Breast epithelium (tissue), 4 donors: Measurements from ENCODE around the gene JAKMIP2. TPM values are rescaled to one million over a fixed set of nuclear protein-coding genes. Genes with fewer than 3 reads are reported as not detected.
A peak's percentile ranks its signal among the peaks of the same experiment; 100 is the strongest.
"Not testable (repeated sequence)": the region's sequence is repeated elsewhere in the genome, so short reads cannot be mapped to it uniquely, and the experiment has no call there.

Experiments used
- DNase-seq, 2 donors: peaks; one replicate each; pipeline ENCODE4 v3.0.0-alpha.2; 2019; ENCODE audit warnings: low spot score in 2 of 2
- H3K27ac ChIP-seq, 2 donors: fragments of 200-600 bp; sonication (generic) in 1 of 2; one replicate each; pipeline ENCODE4 v1.5.1; 2016 to 2019; ENCODE audit warnings: mild to moderate bottlenecking in 1 of 2
- H3K27me3 ChIP-seq, 2 donors: fragments of 200-600 bp; sonication (generic) in 1 of 2; one replicate each; pipeline versions ENCODE4 v1.5.1 to v1.6.0; 2017 to 2019; ENCODE audit warnings: control low read depth in 1 of 2, mild to moderate bottlenecking in 1 of 2
- H3K36me3 ChIP-seq: fragments of 200-600 bp; one replicate; pipeline ENCODE4 v1.5.1; 2019
- H3K4me1 ChIP-seq, 2 donors: fragments of 200-600 bp; sonication (generic); one replicate each; pipeline ENCODE4 v1.5.1; 2016 to 2019; ENCODE audit warnings: control low read depth in 1 of 2
- H3K4me3 ChIP-seq, 3 donors: fragments of 200-600 bp; sonication (generic); 1 replicate in 2 of 3; 2 replicates in 1 of 3; pipeline ENCODE4 v1.5.1; 2016 to 2019; ENCODE audit warnings: mild to moderate bottlenecking in 3 of 3, moderate library complexity in 2 of 3
- H3K9me3 ChIP-seq, 2 donors: fragments of 200-600 bp; sonication (generic) in 1 of 2; one replicate each; pipeline ENCODE4 v1.5.1; 2016 to 2019; ENCODE audit warnings: control low read depth in 1 of 2
- CTCF ChIP-seq, 3 donors: fragments of 450-650 bp; IDR thresholded peaks; one replicate each; pipeline ENCODE4 v1.5.1; 2016 to 2017; ENCODE audit warnings: antibody characterized with exemption in 3 of 3, mild to moderate bottlenecking in 3 of 3, moderate library complexity in 3 of 3
- POLR2A ChIP-seq: fragments of 450-650 bp; IDR thresholded peaks from one replicate; pipeline ENCODE4 v1.6.1; 2016; ENCODE audit warnings: antibody characterized with exemption, mild to moderate bottlenecking, moderate library complexity
- POLR2AphosphoS5 ChIP-seq, 3 donors: sonication (generic); formaldehyde crosslinking; IDR thresholded peaks; one replicate each; pipeline ENCODE4 v1.6.1; 2017; ENCODE audit warnings: antibody characterized with exemption in 3 of 3
- intact Hi-C: fragments of 100-400 bp; cut with DNase I; formaldehyde crosslinking; loops from one replicate; pipeline ENCODE4 v1.15.1; 2023; ENCODE audit warnings: low total_unique reads
- total RNA-seq, 3 donors: library from RNA; depleted of rRNA; stranded (reverse); fragments of >200 nt; gene quantifications; one replicate each; pipeline ENCODE4 v1.1.0, GENCODE V29; 2016

Gene JAKMIP2
- total RNA-seq, 3 donors from 2014 or later, result under 0.01 to 0.73 (median 0.64) TPM

GRCh38 chr5:147586832-147587231, 195.7 kb downstream of the JAKMIP2 start:
- no peak for DNase-seq
- intact Hi-C loops, result no loop called here
- H3K36me3 ChIP-seq, result no peaks in the 10 kb centered on the region
- H3K9me3 ChIP-seq, result no peaks in the 10 kb centered on the region
- H3K27ac ChIP-seq, result no peak overlapping the region
- no peaks in the 10 kb centered on the region for H3K27me3 ChIP-seq
- H3K4me3 ChIP-seq, result no peak overlapping the region
- no peak for TF ChIP-seq POLR2AphosphoS5 (IDR thresholded peaks at IDR 0.05)
- H3K4me1 ChIP-seq, result no peaks in the 10 kb centered on the region

- Histone ChIP-seq H3K36me3 (no peaks in the 10 kb centered on the region), H3K4me1 (no peaks in the 10 kb centered on the region), H3K27me3 (no peaks in the 10 kb centered on the region), H3K9me3 (no peaks in the 10 kb centered on the region), H3K4me3 (no peak overlapping the region), H3K27ac (no peak overlapping the region)
- intact Hi-C loops, result no loop called here
- no peak for DNase-seq
- TF ChIP-seq CTCF (IDR thresholded peaks at IDR 0.05), result no peak
- no peak for TF ChIP-seq POLR2A
- no peak for TF ChIP-seq POLR2AphosphoS5 (IDR thresholded peaks at IDR 0.05)
Observed at GRCh38 chr5:147586221-147586620, 196.3 kb downstream of the JAKMIP2 start.

- H3K9me3 ChIP-seq, H3K27ac ChIP-seq, H3K4me1 ChIP-seq, H3K36me3 ChIP-seq, H3K4me3 ChIP-seq, H3K27me3 ChIP-seq, intact Hi-C loops, DNase-seq: not testable (repeated sequence)
Observed at GRCh38 chr5:147582272-147582671, 200.3 kb downstream of the JAKMIP2 start.

GRCh38 chr5:147580418-147580817, 202.1 kb downstream of the JAKMIP2 start:
- H3K9me3 ChIP-seq, DNase-seq, H3K36me3 ChIP-seq, H3K4me3 ChIP-seq, H3K27me3 ChIP-seq, H3K27ac ChIP-seq, intact Hi-C loops, H3K4me1 ChIP-seq: not testable (repeated sequence)

- Histone ChIP-seq H3K27ac (no peak overlapping the region), H3K4me3 (peak overlapping the region in 2 of 3 donors; percentile 7 to 13)
- intact Hi-C loops, result no loop called here
Observed at GRCh38 chr5:147578228-147579024, 204.1 kb downstream of the JAKMIP2 start.

GRCh38 chr5:147576646-147577535, 205.6 kb downstream of the JAKMIP2 start:
- Histone ChIP-seq H3K27ac (no peak overlapping the region), H3K27me3 (no peaks in the 10 kb centered on the region), H3K4me3 (no peak overlapping the region), H3K9me3 (no peaks in the 10 kb centered on the region), H3K4me1 (no peaks in the 10 kb centered on the region), H3K36me3 (no peaks in the 10 kb centered on the region)
- TF ChIP-seq POLR2AphosphoS5 (IDR thresholded peaks at IDR 0.05) (no peak), CTCF (IDR thresholded peaks at IDR 0.05) (peak; percentile 70 to 82 (median 76)), POLR2A (no peak)
- intact Hi-C loops, result no loop called here
- peak; percentile 32 to 68 for DNase-seq

More at GRCh38 chr5:147578228-147579024, 204.1 kb downstream of the JAKMIP2 start:
- TF ChIP-seq CTCF (IDR thresholded peaks at IDR 0.05) (peak; percentile 43 to 70 (median 63)), POLR2AphosphoS5 (IDR thresholded peaks at IDR 0.05) (no peak)
- Histone ChIP-seq H3K4me1 (no peaks in the 10 kb centered on the region), H3K27me3 (no peaks in the 10 kb centered on the region), H3K36me3 (no peaks in the 10 kb centered on the region), H3K9me3 (no peaks in the 10 kb centered on the region)
- DNase-seq, result no peak
